ENCODE data around the gene CTU2.
"Not testable (repeated sequence)": the region's sequence is repeated elsewhere in the genome, so short reads cannot be mapped to it uniquely, and the experiment has no call there.

The CTU2 gene

DNA sequence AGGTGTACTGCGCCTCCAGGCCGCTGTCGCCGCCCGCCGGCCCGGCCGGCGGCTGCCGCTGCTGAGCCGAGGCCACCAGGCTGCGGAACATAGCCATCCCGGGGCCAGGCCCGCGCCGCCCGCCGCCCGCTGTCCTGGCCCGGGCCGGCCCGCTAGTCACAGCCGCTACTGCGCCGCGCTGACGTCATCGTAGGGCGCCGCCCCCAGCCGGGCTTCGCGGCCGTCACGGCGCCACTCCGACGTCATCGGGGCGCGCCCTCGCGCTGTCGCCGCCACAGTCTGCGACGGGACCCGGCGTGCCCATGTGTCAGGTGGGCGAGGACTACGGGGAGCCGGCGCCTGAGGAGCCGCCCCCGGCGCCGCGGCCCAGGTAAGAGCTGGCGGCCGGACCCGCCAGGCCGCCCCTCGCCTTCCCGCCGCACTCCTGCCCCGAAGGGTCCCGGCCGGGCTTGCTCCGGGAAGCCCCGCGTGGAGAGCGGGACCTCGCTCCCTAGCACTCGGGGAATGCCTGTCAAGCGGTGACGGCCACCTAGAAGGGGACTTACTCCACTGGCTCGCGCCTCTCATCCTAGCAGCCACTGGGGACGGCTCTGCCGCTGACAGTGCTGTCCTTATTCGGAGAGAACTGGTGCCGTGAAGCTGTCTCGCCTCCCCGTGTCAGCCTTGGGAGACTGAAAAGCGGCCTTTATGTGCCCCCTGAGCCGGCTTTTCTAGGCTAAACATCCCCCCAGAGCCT, at the start of gene CTU2, which contains the start of gene RNF166:
Gene CTU2, plus strand, starts transcription at position 275 of the 736 bp plus-strand sequence. Its CDS starts 28 bp downstream, at position 303.
Gene RNF166, minus strand, starts transcription at position 180 of the 736 bp plus-strand sequence. Its CDS starts 83 bp downstream, at position 97.
- DNase-seq (ENCODE audit: low spot score) = peak; percentile 98

DNA sequence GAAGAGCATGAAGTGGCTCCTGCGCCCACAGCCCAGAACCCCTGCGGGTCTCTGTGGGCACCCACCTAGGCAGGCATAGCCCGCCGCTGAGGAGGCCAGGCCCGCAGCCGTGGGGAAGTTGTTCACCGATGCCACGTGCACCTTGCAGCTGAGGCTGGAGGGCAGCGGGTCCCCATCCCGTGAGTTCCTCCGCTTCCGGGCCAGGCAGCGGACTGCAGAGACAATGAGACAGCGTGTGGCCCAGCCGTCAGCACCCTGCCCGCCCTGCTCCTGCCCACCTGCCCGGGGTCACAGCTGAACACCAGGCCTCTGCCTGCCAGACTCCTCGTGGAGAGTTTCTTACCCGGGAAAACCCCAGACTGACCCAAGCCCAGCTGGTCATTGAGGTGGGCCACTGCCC, 48.9 kb upstream of the CTU2 start:
- DNase-seq (ENCODE audit: low spot score) = no peak

DNA sequence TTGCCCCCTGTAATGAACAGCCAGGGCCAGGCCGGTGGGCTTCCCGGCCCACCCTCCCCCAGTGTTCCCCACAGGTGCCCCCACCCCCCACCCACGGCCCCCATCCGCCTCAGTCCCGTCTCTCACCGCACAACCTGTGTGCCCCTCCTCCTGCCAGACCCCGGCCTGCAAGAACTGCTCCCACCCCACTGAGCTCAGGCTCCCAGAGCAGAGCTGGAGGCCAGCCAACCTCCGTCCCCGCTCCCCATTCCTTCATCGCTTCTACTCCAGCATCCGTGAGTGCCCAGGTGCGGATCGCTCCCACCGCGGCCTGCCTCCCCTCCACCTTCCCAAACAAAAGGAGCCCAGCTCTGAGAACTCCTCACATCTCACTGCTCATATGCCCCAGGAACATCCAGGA, 47.6 kb upstream of the CTU2 start:
- DNase-seq (ENCODE audit: low spot score) = no peak

DNA sequence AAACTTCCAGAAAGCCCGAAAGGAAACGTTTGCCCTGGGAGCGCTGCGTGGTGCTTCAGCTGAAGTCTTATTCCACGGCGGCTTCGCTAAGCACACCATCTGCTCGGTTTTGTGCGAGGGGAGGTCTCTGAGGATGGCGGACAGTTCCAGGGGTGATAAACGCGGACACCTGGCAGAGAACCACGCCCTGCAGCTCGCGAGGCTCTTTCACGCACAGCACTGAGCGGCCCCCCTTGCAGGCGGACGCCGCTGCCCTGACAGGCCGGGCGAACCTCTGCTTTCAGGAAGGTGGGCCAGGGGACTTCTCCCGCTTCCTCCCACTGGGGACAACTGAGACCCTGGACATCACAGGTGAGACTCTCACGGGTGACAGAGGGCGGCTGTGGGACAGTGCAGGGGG, 47.1 kb upstream of the CTU2 start:
- no peak for DNase-seq (ENCODE audit: low spot score)

- no peak for DNase-seq (ENCODE audit: low spot score)
Measured at GRCh38 chr16:88661468-88661867, 44.8 kb upstream of the CTU2 start.

GRCh38 chr16:88662222-88662842, 44.0 kb upstream of the CTU2 start:
- DNase-seq (ENCODE audit: low spot score) = no peak

GRCh38 chr16:88662843-88663606, 43.3 kb upstream of the CTU2 start, which contains the start of gene MVD:
MVD (minus strand) TSS chr16:88663091; CDS start chr16:88663080, 11 bp downstream.
- peak; percentile 100 for DNase-seq (ENCODE audit: low spot score)

- no peak for DNase-seq (ENCODE audit: low spot score)
Measured at GRCh38 chr16:88665148-88665547, 41.2 kb upstream of the CTU2 start.

GRCh38 chr16:88665570-88665969, 40.7 kb upstream of the CTU2 start:
- DNase-seq (ENCODE audit: low spot score) = no peak

DNA sequence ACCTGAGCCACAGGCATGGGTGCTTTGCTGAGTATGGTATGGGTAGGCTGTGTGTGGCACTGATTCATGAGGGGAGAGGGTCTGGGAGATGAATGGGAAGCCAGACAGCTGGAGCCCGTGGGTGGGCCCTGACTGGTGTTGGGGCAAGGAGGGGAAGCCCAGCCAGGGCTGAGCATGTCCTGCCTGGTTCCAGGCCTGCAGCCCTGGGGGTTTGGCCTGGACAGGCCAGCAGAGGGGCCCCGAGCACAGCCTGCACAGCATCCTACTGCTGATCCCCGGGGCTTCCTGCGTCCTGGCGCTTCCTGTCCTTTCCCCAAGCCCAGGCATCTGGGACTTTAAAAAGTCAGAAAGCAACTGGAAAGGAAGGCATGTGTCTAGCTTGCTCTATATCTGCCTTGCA, 38.8 kb upstream of the CTU2 start:
- DNase-seq (ENCODE audit: low spot score) = no peak

GRCh38 chr16:88669493-88669892, 36.8 kb upstream of the CTU2 start:
- not testable (repeated sequence) for DNase-seq (ENCODE audit: low spot score)

- no peak for DNase-seq (ENCODE audit: low spot score)
Measured at GRCh38 chr16:88669980-88670379, 36.3 kb upstream of the CTU2 start.

GRCh38 chr16:88671806-88672205, 34.5 kb upstream of the CTU2 start:
- DNase-seq (ENCODE audit: low spot score) = no peak

GRCh38 chr16:88672776-88673175, 33.5 kb upstream of the CTU2 start:
- no peak for DNase-seq (ENCODE audit: low spot score)

- no peak for DNase-seq (ENCODE audit: low spot score)
Measured at GRCh38 chr16:88673716-88674379, 32.5 kb upstream of the CTU2 start.

DNA sequence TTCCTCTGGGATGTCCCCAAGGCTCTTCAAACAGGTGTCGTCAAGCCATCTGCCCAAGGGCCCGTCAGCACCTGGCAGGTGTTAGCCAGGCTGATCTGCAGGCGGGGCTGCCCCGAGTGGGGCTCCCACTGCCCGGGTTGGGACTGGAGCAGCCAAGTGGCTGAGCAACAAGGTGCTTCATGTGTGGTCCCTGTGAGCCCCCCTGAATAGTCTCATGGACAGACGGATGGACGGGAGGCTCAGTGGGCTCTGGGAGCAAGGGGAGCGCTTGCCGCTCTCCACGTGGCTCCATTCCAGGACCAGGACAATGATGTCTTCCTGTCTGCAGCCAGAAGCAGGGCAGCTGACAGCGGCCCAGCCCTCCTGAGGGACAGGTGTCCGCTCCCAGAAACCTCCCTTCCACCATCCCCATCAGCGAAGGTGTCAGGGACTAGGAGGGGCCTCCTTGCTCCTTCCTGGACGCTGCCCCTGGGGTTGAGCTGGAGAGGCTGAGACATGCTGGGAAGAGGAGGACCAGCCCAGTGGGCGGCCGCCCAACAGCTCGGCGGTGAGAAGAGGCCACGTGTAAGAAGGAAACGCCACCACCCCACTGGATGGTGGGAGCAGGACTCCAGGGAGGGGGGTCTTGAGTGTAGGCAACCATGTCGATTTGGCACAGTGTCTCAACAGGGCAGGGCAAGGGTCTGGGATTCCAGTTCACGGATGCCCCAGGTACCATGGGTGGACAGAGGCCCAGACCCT, 29.6 kb upstream of the CTU2 start:
- DNase-seq (ENCODE audit: low spot score) = no peak

DNA sequence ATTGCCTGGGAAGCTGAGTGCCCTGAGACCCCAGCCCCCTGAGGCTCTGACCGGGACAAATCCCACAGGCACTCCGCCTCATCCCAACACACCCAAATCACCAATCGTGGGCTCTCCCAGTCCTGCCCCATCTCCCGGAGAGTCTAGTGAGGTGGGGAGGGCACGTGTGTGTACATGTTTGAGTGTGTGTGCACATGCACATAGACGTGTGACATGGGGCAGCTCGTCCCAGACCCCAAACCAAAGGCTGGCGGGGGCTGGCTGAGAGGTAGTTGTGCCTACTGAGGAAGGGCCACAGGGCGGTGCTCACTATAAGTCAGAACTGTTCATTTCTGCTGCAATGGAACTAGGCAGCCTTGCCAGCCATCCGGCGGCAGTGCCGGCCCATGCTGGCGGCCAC, 28.6 kb upstream of the CTU2 start:
- DNase-seq (ENCODE audit: low spot score) = no peak

- no peak for DNase-seq (ENCODE audit: low spot score)
Measured at GRCh38 chr16:88678224-88678979, 27.9 kb upstream of the CTU2 start.

GRCh38 chr16:88680554-88681083, 25.7 kb upstream of the CTU2 start:
- DNase-seq (ENCODE audit: low spot score) = no peak

DNA sequence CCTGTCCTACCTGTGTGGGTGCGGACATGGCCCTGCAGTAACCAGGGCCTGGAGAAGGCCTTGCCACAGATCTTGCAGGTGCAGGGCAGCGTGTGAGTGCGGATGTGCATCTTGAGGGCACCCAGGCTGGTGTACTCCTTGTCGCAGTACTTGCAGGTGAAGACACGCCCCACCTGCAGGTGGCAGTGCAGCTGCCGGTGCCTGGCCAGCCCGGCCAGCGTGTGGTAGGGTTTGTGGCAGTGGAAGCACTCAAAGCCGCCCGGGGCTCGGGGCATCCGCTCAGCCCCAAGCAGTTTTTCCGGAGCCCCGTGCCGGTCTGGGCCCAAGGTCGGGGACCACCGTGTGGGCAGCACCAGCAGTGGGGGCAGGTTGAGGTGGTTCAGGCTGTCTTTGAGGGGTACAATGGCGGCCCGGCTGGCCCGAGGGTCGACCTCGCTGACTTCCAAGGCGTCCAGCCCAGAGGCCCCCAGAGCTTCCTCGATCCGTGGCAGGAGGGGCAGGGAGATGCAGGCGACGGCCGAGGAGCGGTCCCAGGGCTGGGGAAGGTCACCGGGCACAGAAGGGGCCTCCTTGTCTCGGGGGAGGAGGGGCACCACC, 25.1 kb upstream of the CTU2 start:
- no peak for DNase-seq (ENCODE audit: low spot score)

Measured in hepatic stellate cell (primary cell).